GM21423 (cell line): ENCODE measurements around the gene PBX1.
"Not testable (repeated sequence)": the region's sequence is repeated elsewhere in the genome, so short reads cannot be mapped to it uniquely, and the experiment has no call there.

Experiments
- ATAC-seq: cut with Tn5 transposase; IDR thresholded peaks from one replicate; pipeline ENCODE4 v1.9.1; 2021; ENCODE audit warnings: mild to moderate bottlenecking, moderate library complexity; ENCODE audit not compliant: unreplicated experiment

PBX1 gene

DNA sequence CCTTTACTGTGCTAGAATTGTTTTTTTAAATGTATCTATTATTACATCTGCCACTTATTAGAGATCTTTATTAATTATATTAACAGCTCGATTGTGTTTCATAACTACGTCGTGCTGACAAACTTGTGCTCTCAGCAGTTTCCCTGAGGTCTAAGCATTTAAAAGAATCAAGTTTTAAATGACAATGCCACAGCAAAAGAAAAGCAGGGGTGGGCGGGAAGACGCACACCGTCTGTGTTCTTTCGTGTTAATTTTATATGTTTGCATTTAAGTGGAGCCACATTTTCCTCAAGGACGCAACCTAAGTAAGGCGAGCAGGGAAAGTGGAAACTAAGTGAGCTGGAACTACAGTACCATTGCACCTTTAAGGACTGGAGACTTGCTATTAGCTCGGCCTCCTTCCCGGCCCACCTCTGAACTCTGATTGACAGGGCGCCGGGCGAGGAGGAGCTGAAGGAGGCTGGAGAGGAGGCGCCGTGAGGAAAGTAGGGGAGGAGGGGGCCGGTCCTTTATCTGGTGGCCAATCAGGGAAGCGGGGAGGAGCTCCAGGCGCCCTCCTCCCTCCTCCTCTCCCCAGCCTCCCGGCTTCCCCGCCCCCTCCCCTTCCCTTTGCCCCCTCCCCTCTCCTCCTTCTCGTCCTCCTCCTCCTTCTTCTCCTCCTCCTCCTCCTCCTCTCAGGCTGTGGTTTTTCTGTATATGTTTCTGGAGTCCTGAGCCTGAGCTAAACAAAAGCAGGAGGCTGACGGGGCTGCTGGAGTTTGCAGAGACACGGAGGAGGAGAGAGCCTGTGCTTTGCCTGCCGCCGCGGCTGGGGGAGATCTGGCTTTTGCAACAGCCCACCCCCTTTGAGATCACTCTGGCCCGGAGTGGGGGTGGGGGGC is at the start of gene PBX1:
Gene PBX1 (plus strand): TSS at position 724 of the 881 bp plus-strand sequence.
- peak; percentile 100 for ATAC-seq

DNA sequence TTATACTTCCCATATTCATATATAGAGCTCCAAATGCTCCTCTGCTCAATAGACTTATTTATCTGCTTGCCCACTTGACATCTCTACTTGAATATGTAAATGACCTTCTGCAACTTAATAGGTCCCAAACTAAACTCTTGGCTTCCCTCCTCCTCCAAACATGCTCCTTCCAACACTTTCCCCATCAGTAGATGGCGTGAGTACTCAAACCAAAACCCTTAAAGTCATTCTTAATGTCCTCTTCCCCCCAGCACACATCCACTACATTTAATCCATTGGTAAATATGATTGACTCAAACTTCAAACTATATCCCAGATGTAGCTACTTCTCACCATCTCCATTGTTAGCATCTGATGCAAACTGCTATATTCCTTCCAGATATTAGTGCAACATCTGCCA is 48.5 kb upstream of the PBX1 start:
- ATAC-seq = no peak

DNA sequence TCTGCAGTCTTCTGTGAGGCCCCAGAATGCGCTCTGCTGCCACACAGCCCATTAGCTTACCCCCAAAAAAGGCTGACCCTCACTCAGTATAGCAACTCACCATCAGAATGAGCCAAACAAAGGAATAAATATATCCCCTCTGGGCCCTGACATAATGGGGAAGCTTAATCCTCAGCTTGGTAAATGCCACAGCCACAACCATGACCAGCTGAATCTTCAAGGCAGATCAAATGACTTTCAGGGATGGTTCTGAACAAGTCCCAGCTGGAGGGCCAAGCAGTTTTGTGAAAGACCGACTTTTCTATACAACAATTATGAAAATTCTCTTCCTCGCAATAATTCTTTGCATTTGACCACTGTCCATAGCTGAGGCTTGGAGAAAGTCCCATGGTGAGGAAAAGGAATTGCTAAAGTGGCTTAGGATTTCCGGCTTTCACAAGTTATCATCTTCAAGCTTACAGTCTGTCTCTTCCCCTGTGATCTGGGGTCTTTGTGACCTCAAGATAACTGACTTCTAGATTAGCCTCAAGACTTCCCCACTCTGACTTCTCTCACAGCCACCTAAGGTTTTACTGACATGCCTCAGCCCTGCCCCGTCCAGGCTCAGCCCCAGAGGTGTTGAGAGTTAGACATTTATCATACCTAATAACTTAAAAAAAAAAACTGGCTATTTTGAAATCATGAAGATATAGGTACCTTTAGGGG is 47.8 kb upstream of the PBX1 start:
- no peak for ATAC-seq

DNA sequence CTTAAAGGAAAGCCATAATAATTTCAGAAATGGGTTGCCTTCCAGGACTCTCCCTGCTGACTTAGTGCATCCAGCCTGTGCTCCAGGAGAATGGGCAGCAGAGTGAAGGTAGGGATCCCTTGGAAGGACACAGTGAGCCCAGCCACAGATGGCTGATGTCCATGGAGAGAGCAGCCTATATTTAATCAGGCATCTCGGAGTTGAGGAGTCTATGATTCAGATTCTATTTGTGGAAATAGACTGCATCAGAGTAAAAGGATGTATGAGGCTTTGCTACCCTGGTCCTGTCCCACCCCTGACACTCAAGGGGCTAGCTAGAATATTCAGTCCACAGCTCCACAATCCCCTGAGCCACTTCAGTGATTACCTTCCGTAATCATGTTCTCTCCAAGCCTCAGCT is 43.8 kb upstream of the PBX1 start:
- ATAC-seq = no peak

DNA sequence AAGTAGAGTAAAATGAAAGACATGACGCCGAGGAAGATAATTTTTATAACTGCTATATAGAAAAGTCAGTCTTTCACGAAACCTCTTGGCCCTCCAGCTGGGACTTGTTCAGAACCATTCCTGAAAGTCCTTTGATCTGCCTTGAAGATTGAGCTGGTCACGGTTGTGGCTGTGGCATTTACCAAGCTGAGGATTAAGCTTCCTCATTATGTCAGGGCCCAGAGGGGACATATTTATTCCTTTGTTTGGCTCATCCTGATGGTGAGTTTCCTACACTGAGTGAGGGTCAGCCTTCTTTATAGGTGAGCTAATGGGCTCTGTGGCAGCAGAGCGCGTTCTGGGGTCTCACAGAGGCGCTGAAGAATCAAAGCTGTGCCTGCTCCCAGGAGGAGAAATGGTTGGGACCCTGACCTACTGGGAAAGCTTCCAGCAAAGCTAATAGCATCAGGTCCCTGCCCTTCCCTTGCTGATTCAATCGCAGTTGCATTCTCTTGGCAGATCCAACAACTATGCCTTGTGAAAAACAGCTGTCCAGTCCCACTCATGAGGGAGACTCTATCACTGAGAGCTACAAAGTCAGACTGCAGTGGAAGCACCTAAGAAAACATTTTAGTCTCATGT is 43.2 kb upstream of the PBX1 start:
- no peak for ATAC-seq

DNA sequence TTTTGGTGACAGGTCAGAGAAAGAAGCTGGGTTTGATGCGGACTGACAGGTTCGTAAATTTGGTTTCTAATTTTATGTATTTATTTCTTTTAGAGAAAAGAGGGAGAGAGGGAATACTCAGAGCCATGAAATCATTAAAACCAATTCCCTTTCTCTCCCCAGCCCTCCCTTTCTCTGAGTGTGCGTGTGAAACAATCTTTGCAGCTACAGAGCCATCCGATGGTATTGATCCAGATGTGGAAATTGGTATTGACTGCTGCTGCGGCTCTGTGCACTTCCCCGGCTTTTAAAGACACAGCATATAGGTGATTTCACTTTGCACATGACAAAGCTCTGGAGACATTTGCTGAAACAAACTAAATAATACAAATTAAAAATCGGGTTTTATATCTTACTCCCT is 42.4 kb upstream of the PBX1 start:
- no peak for ATAC-seq

DNA sequence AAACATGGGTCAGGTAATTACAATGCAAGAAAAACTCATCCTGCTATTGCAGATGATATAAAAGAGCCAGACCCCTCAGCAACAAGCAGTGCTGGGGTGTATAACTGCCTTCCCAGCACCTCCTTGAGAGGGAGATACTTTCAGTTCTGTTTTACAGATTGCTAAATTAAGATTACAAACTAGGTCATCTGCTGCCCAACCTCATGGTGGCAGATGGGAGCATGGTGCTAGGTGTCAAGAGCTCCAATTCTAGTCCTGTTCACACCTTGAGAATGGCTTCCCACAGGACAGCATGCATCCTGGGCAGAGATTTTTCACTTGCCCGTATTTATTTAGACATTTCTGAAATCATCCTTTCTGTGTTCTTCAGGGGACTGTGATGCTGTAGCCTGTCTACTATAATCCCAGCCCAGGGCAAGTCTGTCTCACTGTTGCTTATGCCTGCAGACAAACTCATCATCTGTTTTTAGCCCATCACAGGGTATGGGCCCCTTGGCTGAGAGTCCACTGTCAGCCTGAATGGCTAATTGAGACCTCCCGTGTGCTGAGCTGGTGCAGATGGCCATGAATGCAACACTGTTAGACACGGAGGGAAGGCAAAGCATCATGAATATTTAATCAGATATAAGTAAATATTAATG is 40.2 kb upstream of the PBX1 start:
- no peak for ATAC-seq

DNA sequence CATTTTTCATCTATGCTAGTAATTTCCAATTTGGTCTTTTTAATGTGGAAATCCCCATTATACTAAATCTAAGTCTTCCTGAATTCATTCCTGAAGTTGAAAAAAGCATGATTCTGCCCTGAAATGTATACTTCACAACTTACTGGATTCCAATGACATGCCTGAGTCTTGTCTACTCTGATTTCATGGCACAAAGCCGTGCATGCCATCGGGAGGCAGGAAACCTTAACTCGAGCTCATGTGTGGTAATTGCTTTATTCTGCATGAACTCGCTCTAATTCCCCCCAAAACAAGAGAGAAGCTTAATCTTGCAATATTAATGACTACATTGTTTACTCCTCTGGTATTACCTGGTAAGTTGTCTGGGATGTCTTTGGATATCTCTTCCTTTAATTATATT is 39.6 kb upstream of the PBX1 start:
- no peak for ATAC-seq

DNA sequence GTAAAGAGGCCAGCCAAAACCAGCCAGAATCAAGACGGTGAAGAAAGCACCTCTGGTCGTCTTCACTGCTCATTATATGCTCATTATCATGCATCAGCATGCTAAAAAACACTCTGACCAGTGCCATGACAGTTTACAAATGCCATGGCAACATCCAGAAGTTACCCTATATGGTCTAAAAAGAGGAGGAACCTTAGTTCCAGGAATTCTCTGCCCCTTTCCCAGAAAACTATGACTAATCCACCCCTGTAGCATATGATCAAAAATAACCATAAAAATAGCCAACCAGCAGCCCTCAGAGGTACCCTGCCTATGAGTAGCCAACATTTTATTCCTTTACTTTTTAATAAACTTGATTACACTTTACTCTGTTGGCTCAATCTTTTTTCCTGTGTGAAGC is 34.2 kb upstream of the PBX1 start:
- ATAC-seq = no peak

DNA sequence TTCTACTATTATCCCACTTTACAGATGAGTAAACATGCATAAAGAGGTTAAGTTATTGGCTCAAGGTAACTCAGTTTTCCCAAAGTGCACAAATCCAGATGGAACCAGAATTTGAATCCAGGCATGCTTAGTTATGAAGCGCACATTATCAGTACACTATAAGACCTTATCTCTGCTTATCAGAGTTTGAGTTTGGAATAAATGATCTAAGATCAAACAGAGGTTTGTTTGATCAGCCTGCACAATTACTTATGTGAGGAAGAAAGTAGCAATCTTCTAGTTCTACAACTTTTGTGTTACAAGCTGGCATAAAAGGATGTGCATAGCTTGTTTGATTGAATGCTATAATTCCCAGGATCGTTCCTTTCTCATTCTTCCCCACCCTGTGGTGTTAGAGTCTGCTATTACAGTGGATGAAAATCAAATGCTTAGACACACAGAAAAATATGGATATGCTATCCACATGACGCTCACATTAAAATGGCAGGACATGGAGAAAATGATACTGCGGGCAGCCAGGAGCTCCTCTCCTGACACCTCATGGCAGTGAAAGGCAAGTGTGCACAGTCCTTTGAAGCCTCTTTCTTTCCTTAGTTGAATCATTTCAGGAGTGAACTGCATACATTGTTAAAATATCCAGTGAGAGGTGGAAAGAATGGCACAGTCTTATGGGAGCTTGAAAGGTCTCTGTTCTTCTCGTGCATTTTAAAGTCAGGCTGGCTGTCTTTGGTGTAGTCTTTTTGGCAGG is 23.9 kb upstream of the PBX1 start:
- no peak for ATAC-seq

DNA sequence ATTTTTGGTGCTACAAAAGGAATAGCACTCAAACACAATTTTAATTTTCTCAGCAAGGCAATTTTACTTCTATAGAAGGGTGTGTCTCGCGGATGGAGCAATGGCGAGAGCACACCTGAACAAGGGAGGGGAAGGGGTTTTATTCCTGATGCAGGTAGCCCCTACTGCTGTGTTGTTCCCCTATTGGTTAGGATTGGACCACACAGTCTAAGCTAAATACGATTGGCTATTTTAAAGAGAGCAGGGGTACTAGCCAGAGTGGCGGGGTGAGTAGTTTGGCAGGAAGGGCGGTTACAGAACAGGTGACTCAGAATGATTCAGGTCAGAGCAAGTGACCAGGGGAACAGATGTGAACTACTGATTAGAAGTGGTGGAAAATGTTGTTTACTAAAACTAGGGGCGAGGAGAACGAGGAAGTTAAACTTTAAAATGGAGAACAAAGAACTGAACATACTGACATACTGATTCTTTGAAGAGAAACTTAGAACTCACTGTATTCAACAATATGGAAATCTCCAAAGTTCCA is 6.5 kb upstream of the PBX1 start:
- not testable (repeated sequence) for ATAC-seq

DNA sequence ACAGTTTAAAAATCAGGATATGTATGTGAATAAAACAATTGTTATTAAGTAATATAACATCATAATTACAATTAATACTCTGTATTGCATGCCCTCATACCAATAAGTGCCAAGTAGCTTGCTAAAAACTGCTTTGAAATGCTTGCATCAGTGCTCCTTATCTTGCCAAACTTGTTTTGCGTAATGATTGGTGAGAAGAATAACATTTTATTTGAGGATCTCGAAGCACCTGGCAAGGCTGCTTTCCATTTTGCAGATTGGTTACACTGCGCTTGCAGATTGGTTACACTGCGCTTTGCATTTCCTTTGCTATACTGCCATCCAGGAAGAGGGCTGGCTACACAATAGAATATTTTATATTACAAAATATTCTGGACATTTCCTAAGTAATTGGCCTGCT is 1.7 kb upstream of the PBX1 start:
- ATAC-seq = no peak

DNA sequence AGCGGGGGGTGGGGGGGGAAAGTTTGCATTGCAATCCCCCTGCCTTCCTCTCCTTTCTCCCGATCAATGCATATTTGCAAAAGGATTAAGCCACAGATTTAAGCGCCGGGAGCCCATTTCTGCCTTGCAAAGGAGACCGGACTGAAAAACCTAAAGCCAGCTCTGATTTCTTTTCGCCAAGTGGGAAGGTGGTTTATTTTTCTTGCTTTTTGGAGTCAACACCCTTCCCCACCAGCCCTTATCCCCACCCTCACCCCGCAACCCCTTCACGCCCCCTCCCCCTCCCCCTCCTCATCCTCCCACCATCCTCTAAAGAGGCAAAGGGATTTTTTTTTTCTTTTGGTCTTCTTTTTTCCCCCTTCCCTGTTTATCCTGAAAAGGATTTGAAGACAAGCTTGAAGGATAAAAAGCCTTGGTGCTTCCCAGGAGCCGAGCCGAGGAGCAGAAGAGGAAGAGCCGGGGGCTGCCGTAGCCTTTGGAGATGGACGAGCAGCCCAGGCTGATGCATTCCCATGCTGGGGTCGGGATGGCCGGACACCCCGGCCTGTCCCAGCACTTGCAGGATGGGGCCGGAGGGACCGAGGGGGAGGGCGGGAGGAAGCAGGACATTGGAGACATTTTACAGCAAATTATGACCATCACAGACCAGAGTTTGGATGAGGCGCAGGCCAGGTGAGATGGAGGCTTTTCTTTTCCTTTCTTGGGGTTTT is 513 bp downstream of the PBX1 start:
- no peak for ATAC-seq

DNA sequence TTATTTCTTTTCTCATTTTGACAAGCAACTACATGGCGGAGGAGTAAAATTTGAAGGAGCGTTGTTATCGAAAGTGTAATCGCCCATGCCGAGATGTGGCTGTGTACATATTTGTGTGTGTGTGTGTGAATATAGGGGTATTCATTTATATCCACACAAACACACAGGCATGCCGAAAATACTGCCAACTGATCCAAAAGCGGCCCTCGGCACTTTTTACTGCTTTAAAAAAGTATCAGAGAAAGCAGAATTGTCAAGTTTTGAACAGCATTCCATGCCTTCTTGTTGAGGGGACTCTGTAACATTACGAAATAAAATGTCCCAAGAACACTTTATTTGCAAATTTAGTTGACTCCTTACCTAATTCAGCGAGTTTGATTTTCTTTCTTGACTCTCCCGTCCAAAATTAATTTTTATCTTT is 1.1 kb downstream of the PBX1 start:
- no peak for ATAC-seq

DNA sequence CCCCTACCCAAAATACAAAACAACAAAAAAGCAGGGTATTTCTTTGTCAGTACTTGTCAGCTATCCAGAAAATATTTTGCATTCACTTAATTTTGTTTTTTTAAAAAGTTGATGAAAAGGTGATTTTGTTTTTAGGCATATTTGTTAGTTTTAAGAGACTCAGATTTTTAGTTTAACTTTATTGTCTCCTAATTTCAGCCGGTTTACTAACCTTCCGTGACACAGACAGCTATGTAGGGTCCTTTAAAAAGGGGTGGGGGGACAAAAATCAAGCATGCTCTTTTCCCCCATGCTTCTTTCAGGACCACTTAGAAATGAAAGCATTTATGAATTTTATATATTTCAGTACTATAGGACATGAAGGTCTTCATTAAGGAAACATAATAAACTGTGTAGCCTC is 1.6 kb downstream of the PBX1 start:
- ATAC-seq = no peak

DNA sequence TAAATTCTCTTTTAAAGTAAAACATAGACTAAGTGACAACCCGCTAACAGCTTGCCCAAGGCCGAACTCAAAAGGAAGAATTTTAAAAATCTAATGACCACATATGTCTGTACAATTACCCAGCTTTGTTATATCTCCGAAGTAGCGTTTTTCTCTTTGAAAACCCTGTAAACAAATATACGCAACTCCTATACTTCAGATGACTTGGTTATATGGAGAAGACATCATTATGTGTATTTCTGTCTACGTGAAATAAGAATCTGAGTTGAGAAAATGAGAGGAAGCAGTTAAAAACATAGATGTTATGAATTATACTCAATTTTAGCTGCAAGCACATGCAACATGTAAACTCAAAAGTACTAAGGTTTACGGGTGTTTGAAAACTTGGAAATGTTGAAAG is 2.0 kb downstream of the PBX1 start:
- ATAC-seq = no peak

DNA sequence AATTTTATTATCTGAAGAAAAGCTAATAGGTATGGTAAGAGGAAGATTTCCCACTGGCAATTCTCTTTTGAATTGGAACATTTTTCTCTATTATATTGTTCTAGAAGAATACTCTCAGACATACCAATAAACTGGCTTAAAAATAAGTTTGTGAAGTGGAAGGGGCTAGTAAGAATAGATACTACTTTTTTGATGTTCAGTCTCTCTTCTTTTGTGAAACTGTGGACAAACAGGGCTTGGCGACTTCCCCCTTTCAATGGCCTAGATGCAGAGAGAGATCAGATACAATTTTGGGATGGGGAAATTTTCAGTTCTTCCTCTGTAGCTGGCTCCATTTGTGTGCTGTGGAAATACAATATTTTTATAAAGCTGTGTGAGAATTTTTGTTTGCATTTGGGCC is 2.5 kb downstream of the PBX1 start:
- ATAC-seq = no peak

DNA sequence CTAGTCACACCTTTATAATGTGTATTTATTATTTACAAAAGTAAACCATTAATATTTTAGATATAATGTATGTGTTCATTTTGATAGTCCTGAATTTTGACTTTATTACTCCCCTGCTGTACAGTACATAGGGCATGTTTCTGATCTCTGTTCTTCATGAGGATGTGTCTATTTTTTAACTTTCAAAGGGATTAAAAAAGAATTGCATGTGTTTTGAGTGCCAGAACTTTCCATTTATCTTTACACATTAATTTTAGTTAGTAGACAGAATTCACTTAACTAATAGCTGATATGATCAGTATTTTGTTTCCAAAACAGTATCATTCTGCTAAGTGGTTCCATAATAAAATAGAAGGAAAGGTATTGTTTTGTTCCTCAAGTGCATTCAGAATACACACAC is 3.1 kb downstream of the PBX1 start:
- ATAC-seq = no peak

DNA sequence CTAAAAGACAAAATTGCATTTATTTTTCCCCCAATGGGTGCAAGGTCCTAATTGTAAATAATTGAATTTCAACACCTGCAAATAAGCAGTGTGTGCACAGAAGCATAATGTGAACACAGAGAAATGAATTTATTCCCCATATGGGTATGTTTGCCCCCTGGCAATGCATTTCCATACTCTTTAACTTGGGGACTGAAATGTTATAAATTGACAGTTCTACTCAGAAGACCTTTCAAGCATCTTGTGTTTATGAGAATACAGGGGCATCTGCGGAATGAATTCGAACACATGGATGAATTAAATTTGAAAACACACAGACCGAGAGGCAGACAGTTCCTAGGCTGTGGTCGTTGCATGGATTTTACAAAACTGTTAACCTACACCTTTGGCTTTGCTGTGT is 3.5 kb downstream of the PBX1 start:
- no peak for ATAC-seq

DNA sequence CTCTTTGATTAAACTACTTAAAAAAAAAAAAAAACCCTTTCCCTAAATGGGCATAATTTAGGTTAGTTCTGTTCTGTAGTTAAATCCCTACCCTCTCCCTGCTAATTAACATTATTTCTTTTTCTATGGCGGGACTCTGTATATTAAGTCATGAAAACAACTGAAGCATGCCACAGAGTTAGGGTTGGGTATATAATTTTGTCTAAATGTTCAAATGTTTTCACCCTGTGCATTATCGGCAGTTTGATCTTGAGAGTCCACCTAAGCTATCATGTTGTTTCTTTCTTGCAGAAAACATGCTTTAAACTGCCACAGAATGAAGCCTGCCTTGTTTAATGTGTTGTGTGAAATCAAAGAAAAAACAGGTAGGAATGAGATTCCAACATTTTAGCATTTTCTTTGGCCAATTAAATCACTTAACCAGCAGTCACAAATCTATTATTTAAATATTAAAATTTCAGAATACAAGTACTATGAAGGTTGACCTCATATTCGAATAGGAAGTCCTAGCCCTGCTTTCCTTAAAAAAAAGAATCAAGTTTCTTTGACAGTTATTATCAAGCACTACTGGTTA is 4.0 kb downstream of the PBX1 start:
- ATAC-seq = no peak
